Transverse colon (tissue), 3 donors: ENCODE data around the gene ADSL.

Experiments used
- POLR2A ChIP-seq: fragments of 450-650 bp; IDR thresholded peaks from one replicate; pipeline ENCODE4 v1.6.1; 2016; ENCODE audit warnings: antibody characterized with exemption, mild to moderate bottlenecking, moderate library complexity
- POLR2AphosphoS5 ChIP-seq, 3 donors: sonication (generic); formaldehyde crosslinking; IDR thresholded peaks; one replicate each; pipeline ENCODE4 v1.6.1; 2016; ENCODE audit warnings: antibody characterized with exemption in 3 of 3

GRCh38 chr22:40415531-40416266 is 69.4 kb downstream of the ADSL start:
- TF ChIP-seq POLR2A, result no peak
- no peak for TF ChIP-seq POLR2AphosphoS5 (IDR thresholded peaks at IDR 0.05)
